HL-60/S4 (cell line): ENCODE data around the gene TP53RK.
"Not testable (repeated sequence)": the region's sequence is repeated elsewhere in the genome, so short reads cannot be mapped to it uniquely, and the experiment has no call there.

Source experiments
- in situ Hi-C: fragments of 300-500 bp; cut with MboI; formaldehyde crosslinking; loops from 2 replicates; pipeline ENCODE4 v1.14.3; 2022; ENCODE audit warnings: low sequenced_read_pairs

TP53RK gene

GRCh38 chr20:46683939-46684750 is 5.1 kb downstream of the TP53RK start:
- in situ Hi-C loops = loop anchor here (10.0 kb wide), 2 partner anchors 129 to 159 kb away; partner anchors contain the start of gene OCSTAMP

GRCh38 chr20:46683668-46683938 is 5.6 kb downstream of the TP53RK start:
- in situ Hi-C loops = loop anchor here (10.0 kb wide), 2 partner anchors 129 to 159 kb away; partner anchors contain the start of gene OCSTAMP

DNA sequence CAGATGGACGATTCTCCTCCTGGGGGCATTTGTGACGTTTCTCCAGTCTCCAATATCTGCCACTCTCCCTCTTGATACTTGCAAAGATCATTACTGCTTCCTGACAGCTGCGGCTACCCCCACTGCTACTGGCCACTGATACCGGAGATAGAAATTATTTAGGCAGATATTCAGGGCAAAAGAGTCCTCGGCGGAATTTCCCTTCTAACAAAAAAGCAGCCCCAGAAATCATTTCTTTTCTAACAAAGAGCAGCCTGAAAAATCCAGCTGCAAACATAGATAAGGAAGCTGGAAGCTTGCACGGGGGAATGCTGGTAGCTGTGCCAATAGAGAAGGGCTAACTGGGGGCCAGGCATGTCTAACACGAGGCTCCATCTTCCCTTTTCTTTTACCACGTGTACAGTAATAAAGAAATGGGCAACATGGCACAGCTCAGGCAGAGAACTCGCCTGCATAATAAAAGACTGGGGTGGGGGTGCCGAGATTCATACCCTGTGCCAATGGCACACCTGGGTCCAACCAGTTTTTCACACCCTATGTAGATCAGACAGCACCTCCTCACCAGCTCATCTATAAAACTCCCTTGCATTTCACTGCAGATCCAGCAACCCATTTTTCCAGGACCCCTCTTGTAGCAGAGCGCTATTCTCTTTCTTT is 6.1 kb downstream of the TP53RK start:
- in situ Hi-C loops = loop anchor here (10.0 kb wide), 2 partner anchors 128 to 158 kb away; partner anchors contain the start of gene OCSTAMP

DNA sequence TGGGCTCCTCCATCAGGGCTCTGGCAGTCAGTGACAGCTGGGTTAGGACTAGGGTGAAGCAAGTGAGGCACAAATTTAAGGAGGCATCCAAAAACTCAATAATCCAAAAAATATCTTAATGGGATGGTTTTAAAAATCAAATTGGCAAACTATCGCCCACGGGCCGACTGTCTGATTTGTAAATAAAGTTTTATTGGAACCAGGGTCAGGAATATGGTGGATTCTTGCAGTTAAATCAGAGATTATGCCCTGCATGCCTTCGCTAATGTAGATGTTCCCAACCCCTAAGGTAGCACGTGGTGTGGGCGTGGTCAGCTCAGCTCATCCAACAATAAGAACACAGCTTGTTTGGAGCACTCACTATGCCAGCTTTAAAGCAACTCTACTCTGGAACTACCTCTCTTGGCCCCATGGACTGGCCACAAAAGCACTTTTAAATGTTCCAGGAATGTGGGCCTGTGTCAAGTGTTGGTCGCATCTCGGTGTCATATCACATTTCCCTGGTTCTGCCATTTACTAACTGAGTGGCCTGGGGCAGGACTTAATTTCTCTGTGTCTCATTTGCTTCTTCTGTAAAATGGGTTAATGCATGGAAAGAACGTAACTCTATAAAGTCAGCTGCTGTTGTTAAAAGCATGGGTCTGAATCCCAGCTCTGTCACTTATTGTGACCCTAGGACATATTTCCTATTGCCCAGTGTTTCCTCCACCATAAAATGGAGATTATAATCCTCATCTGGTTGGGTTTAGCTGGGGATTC is 7.0 kb downstream of the TP53RK start:
- in situ Hi-C loops = loop anchor here (10.0 kb wide), 2 partner anchors 127 to 157 kb away; partner anchors contain the start of gene OCSTAMP

DNA sequence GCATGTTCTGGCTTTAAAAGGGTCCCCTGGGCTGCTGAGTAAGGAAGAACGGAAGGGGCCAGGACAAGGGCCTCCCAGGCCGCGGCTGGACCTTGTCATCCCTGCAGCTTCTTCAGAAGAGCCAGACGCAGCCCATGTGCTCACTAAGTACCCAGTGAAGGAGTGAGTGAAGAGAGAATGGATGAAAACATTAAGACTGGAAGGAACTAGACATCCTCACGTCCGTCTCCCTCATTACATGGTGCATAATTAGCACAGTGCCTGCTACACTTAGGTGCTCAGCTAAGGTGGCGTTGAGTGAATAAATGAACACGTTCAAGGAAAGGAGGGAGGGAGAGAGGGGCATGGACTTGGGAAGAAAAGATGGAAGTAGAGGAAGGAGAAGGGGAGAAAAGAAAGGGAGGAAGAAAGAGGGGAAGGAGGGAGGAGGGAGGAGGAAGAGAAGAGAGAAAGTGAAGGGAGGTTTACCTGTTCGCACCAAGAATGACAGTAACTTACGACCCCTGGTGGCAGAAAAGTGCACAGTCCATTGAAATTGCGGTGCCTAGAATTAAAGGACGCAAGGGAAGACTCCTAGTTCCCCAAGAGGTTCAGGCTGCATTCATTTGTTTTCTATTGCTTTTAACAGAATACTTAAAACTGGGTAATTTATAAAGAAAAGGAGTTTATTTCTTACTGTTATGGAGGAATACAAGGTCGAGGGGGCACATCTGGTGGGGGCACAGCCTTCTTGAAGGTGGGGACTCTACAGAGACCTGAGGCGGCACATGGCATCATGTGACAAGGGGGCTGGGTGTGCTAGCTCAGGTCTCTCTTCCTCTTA is 8.0 kb downstream of the TP53RK start:
- in situ Hi-C loops = loop anchor here (10.0 kb wide), 2 partner anchors 126 to 156 kb away; partner anchors contain the start of gene OCSTAMP

DNA sequence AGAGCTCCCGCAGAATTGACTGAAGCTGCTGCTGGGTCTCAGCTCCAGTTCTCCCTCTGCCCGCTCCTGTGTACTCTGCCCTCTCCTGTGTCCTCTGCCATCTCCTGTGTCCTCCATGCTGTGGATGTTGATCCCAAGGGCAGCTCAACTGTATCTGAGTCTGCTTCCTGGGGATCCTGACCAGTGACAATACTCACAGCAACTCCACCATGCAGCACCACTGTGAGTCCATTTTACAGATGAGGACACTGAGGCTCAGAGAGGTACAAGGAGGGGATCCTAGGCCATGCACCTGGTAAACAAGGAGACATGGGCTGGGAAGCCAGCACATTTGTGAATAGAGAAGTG is 8.6 kb downstream of the TP53RK start:
- in situ Hi-C loops = loop anchor here (10.0 kb wide), 2 partner anchors 126 to 156 kb away; partner anchors contain the start of gene OCSTAMP

GRCh38 chr20:46678516-46678915 is 10.7 kb downstream of the TP53RK start:
- in situ Hi-C loops = no loop called here

GRCh38 chr20:46677608-46678007 is 11.6 kb downstream of the TP53RK start:
- in situ Hi-C loops = no loop called here

DNA sequence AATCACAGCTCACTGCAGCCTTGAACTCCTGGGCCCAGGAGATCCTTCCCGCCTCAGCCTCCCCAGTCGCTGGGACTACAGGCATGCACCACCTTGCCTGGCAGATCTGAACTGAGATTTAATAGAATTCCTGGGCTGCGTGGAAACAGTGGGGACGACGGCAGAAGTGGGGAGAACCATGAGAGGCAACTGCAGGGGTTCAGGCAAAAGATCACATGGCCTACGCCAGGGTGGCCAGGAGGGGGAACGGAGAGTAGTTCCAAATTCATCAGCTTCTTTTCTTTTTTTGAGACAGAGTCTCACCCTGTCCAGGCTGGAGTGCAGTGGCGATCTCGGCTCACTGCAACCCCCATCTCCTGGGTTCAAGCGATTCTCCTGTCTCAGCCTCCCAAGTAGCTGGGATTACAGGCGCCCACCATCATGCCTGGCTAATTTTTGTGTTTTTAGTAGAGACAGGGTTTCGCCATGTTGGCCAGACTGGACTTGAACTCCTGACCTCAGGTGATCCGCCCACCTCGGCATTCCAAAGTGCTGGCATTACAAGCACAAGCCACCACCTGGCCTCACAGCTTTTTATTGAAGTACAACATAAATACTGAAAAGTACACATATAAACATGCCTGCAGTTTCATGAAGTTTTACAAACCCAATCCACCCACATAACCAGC is 12.5 kb downstream of the TP53RK start:
- in situ Hi-C loops = not testable (repeated sequence)

- in situ Hi-C loops = no loop called here
These were observed 14.8 kb downstream of the TP53RK start for GRCh38 chr20:46674253-46675083.

DNA sequence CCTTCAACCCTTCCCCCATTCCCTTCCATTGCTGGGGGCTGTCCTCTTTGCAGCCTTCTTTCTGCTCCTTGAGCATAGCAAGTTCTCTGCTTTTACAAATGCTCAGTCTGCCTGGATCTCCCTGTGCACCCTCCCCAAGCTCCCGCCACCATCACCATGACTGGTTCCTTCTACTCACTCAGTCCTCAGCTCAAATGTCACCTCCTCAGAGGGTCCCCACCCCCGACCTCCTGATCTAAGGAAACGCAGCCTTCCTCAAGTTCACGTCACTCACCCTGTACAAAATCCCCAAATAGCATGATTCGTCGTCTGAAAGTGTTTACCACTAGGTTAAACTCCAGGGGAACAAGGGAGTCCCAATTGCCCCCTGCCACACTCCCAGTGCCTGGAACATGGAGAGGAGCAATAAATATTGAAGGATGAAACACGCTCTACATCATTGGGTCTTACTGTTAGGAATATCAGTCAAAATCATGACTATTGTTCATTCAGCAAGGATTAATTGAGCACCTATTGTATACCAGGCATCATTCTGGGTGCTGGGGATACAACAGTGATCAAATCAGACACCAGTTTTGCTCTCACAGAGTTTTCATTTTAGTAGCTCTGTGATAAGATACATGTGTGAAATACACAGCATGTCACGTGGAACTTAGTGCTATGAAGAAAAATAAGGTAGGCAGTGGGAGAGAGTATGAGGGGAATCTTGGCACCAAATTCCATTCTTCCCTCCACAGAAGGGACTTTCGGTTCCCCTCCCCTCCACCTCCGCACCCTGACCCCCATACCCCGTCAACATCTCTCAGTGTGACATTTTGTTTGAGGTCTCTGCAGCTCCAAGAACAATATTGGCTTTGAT is 15.6 kb downstream of the TP53RK start:
- in situ Hi-C loops = no loop called here

DNA sequence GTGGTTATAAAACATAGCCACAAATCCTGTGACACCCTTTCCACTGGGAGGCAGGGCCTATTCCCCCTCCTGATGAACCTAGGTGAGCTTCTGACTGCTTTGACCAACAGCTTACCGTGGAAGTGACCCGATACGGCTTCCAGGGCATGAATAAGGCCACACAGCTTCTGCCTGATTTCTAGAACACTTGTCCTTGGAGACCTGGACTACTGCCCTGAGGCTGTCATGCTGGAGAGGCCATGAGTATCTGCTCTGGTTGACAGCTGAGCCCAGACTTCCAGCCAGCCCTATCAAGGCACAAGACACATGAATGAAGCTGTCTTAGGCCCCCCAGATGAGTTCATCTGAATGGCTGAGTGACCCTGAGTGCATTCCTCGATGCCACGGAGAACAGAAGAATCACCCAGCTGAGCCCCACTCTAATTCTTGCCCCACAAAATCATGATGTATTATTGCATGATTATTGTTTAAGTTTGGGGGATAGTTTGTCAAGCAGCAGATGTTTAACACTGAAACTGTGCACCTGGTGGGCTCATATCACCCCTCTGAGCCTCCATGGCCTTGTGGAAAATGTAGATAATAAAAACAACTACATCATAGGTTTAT is 16.6 kb downstream of the TP53RK start:
- in situ Hi-C loops = no loop called here

DNA sequence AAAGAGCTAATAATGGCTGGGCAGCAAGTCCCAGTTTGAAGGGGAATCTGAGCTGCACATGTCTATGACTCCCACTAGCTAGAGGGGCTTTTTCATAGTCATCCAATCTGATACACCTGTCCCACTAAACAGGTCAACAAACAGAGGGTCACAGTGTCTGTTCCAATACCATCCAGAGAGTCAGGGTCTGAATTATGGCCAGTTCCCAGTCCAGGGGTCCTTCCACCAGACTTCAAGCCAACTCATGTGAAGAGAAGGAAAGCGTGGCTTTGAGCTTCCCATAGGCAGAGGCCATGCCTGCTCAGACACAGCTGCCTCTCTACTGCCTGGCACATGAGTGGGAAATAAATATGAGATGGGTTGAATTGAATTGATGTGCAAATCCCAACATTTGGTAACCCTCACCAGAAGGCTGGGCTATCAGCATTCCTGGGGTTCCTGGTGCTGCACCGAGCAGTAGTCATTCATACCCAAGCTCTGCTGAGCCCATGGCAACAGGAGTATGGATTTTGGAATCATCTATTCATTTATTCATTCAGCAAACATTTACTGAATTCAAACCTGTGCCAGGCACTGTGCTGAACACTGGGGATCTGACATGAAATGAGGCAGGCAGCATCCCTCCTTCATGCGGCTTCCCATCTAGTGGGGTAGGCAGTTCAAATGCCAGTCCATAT is 17.2 kb downstream of the TP53RK start:
- in situ Hi-C loops = no loop called here

DNA sequence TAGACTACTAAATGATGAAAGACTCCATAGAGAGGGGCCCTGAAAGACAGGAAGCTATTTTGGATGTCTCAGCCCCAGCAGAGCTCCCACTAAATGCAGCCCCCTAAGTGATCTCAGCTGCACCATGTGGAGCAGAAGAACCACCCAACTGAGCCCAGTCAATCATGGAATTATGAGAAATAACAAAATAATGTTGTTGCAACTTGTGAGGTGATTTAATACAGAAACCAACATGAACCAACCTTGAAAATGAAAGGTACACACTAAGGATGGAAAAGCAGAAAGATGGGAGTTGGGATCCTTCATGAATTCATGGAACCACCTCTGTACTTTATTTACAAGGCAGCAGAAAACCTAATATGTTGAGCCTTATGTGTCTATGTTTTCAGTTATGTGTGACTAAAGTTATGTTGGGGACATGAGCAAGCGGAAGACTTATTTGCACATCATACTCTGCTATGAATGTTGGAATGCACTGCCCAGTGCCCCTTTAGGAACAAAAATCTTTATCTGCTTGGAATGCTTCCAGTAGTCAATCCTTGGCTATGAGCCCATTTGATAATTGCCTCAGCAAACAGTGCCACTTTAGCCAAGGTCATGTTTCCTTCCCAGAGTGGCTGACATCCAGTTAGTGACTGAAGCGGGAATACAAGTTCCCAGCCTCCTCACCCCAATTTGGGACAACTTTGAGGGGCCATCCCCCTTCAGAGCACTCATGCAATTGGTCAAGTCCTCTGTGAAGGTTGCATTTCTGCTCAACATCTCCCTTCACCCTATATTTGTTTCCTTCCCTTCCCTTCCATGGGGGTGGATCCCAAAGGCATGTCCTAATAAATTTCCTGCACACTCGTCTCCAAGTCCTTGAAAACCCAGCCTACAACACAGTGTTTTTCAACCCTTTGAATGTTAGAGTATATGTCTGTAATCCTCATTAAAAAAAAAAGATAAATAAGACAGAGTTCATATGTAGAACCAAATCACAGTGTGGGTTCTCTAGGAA is 18.4 kb downstream of the TP53RK start:
- in situ Hi-C loops = no loop called here

DNA sequence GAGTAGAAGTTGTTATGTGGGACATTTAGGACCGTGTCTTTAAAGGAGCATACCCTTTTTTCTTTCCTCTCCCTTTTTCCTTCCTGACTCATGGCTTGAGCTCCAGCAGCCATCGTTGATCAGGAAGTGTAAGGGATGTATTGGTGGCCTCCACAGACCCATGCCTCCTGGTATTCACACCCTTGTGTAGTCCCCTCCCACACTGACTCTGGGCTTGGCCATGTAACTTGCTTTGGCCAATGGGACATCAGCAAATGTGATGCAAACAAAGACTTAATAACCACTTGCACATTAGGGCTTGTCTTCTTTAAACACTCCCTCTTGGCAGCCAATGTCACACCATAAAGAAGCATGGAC is 19.0 kb downstream of the TP53RK start:
- in situ Hi-C loops = no loop called here

- in situ Hi-C loops = no loop called here
These were observed 22.3 kb downstream of the TP53RK start for GRCh38 chr20:46666818-46667515.
